ENCODE data around the gene TARS3. TPM values are rescaled to one million over a fixed set of nuclear protein-coding genes. Genes with fewer than 3 reads are reported as not detected.

TARS3 gene
- total RNA-seq, 1 experiment from 2014 or later = 12.4 TPM

- no TSS peak for BruUV-seq (replicated peaks)
- peak overlapping the region; percentile 24 to 55 for H3K4me3 ChIP-seq (ENCODE audit: low read depth in 2 of 2, low read length in 2 of 2)
- intact Hi-C loops (cut with micrococcal nuclease; ENCODE audit: unreplicated experiment) = no loop called here
- H3K27me3 ChIP-seq (ENCODE audit: control insufficient read depth, insufficient read depth, low read length) = no peaks in the 10 kb centered on the region
- H3K4me1 ChIP-seq (ENCODE audit: control insufficient read depth, insufficient read depth, low read length) = peaks cover 10% of the 10 kb centered on the region
- in situ Hi-C loops (cut with HindIII; ENCODE audit: low pct_unique_long_range_greater_than_20kb, low sequenced_read_pairs) = no loop called here
- peaks cover 5% of the 10 kb centered on the region; the same call in 1 of the 2 replicates for H3K36me3 ChIP-seq (ENCODE audit: control insufficient read depth, insufficient read depth, low read length)
- H3K9me3 ChIP-seq (ENCODE audit: control insufficient read depth, insufficient read depth, low read depth, low read length) = no peaks in the 10 kb centered on the region
- TF ChIP-seq REST (IDR thresholded peaks at IDR 0.05; ENCODE audit: insufficient read depth in 1 of 2, low read depth in 2 of 2, low read length in 1 of 2) (no peak), POLR2AphosphoS5 (IDR thresholded peaks at IDR 0.05; ENCODE audit: low read depth, low read length) (no peak), CTCF (IDR thresholded peaks at IDR 0.05) (no peak), SIN3A (IDR thresholded peaks at IDR 0.05; ENCODE audit: borderline replicate concordance, insufficient read depth, low read depth, low read length) (no peak), TCF7L2 (IDR thresholded peaks at IDR 0.05; ENCODE audit: low read depth, low read length) (no peak)
- peak overlapping the region; percentile 70 for H3K27ac ChIP-seq (ENCODE audit: low read length)
- POLR2A ChIA-PET = no interaction called here
- ATAC-seq (no peak), DNase-seq (ENCODE audit: low read depth, low spot score) (no peak)
- CTCF ChIA-PET = no interaction called here
Measured at GRCh38 chr15:101724675-101725005, 367 bp upstream of the TARS3 start.

GRCh38 chr15:101723171-101723873 is 951 bp downstream of the TARS3 start:
- Histone ChIP-seq H3K27ac (ENCODE audit: low read length) (peak overlapping the region; percentile 73), H3K27me3 (ENCODE audit: control insufficient read depth, insufficient read depth, low read length) (no peaks in the 10 kb centered on the region), H3K9me3 (ENCODE audit: control insufficient read depth, insufficient read depth, low read depth, low read length) (no peaks in the 10 kb centered on the region), H3K4me3 (ENCODE audit: low read depth in 2 of 2, low read length in 2 of 2) (peak overlapping the region; percentile 66 to 77), H3K4me1 (ENCODE audit: control insufficient read depth, insufficient read depth, low read length) (peaks cover 10% of the 10 kb centered on the region), H3K36me3 (ENCODE audit: control insufficient read depth, insufficient read depth, low read length) (peaks cover 5% of the 10 kb centered on the region)
- ATAC-seq = no peak
- TF ChIP-seq REST (IDR thresholded peaks at IDR 0.05; ENCODE audit: insufficient read depth in 1 of 2, low read depth in 2 of 2, low read length in 1 of 2) (no peak), POLR2AphosphoS5 (IDR thresholded peaks at IDR 0.05; ENCODE audit: low read depth, low read length) (no peak), TCF7L2 (IDR thresholded peaks at IDR 0.05; ENCODE audit: low read depth, low read length) (no peak), CTCF (IDR thresholded peaks at IDR 0.05) (no peak), SIN3A (IDR thresholded peaks at IDR 0.05; ENCODE audit: borderline replicate concordance, insufficient read depth, low read depth, low read length) (no peak)
- intact Hi-C loops (cut with micrococcal nuclease; ENCODE audit: unreplicated experiment) (no loop called here), in situ Hi-C loops (cut with HindIII; ENCODE audit: low pct_unique_long_range_greater_than_20kb, low sequenced_read_pairs) (no loop called here)
- DNase-seq (ENCODE audit: low read depth, low spot score) = no peak
- BruUV-seq (replicated peaks) = TSS peak; percentile 38
- POLR2A ChIA-PET = interaction anchor here (0.7 kb wide), 1 partner anchor 135 kb away, joined by 6 read pairs; no protein-coding TSS in a partner anchor
- CTCF ChIA-PET = no interaction called here

All from Panc1 (cell line).